ENCODE data around the gene ZNF565. TPM values are rescaled to one million over a fixed set of nuclear protein-coding genes. Genes with fewer than 3 reads are reported as not detected.
"Not testable (repeated sequence)": the region's sequence is repeated elsewhere in the genome, so short reads cannot be mapped to it uniquely, and the experiment has no call there.

The ZNF565 gene
- 2.3 and 3.2 TPM in 2 replicates for total RNA-seq (2014; rRNA removed; shearing (Covaris generic))

DNA sequence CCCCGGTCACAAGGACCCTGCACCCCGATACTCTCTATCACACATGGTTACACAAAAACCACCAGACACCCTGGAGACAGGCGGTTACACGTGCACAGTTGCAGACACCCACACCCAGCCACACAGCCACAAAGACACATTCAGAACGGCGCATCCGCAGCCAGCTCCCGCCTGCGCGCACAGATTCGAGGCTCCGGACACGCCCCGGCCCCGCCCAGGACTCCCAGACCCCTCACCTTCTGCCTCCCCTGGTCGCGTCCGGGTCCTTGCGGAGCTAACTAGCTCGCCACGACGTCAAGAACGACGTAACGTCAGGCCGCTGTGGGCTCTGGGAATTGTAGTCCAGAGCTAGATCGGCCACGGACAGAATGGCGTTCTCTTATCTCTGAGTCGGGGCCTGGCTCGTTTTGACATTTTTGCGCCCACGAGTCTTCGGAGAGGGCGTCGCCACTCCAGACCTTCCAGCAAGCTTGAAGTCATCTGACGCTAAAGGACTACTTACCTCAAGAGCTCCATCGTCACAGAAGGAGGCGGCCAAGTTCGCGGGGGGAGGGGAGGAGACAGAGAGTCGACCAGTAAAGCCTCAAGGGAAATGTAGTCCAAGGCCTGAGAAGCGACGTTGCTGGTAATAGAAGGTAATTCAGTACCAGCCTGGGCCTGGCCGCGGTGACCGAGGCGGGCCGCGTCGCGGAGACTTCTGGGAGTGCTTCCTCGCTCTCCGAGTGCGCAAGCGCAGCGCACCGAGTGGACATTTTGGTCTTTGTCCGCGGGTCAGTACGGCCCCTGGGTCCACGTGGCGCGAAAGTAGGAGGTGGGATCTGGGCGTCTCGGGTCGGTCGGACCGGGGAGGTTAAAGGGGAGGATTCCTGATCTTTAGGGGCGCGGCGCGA, at the start of gene ZNF565, which contains the start of gene ZNF146:
Gene ZNF565 (minus strand): TSS at position 280 of the 890 bp plus-strand sequence. CDS start 12,680 bp downstream, outside the sequence.
Gene ZNF146 (plus strand): TSS at position 721 of the 890 bp plus-strand sequence. CDS start 21,335 bp downstream, outside the sequence.
- DNase-seq (ENCODE audit: low read depth), result peak; percentile 99

DNA sequence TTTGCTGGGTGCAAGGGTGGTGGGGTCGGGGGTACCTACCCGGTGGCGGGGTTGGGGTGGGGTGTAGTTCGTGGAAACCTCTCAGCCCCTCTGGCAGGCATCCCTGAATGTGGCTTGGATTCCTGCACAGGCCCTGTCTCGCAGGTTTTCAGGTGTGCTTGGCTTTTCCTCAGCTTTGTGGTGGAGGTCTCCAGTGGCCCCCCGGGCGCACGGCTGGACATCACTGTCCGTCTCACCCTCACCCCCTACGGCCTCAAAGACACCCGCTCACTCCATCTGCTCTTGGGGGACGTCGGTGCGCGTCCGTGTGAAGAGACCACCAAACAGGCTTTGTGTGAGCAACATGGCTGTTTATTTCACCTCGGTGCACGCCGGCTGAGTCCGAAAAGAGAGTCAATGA, 44.7 kb upstream of the ZNF565 start:
- no peak for DNase-seq (ENCODE audit: low read depth)

- DNase-seq (ENCODE audit: low read depth), result no peak
Observed at GRCh38 chr19:36258028-36258875, 43.8 kb upstream of the ZNF565 start.

GRCh38 chr19:36257520-36257876, 43.0 kb upstream of the ZNF565 start:
- peak; percentile 35 for DNase-seq (ENCODE audit: low read depth)

DNA sequence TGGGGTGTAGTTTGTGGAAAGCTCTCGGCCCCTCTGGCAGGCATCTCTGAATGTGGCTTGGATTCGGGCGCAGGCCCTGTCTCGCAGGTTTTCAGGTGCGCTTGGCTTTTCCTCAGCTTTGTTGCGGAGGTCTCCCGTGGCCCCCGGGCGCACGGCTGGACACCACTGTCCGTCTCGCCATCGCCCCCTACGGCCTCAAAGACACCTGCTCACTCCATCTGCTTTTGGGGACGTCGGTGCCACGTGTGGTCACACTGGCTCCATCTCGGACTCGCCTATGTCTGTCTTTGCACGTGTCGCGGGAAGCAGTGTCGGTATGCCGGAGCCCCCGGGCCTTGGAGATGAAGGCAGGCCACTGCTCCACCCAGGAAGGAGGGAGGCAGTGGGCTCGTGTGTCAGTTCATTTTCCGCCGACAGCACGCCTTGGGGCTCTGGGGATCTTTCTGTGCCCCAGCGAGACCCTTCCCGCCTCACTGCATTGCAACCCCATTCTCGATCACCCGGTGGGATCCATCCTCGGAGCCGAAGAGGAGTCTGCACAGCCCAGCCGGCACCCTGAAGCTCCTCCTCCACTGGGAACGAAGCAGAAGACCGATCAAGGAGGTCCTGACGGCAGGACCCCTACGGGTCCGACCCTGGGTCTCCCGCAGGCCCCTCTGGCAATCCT, 42.5 kb upstream of the ZNF565 start:
- DNase-seq (ENCODE audit: low read depth), result no peak

DNA sequence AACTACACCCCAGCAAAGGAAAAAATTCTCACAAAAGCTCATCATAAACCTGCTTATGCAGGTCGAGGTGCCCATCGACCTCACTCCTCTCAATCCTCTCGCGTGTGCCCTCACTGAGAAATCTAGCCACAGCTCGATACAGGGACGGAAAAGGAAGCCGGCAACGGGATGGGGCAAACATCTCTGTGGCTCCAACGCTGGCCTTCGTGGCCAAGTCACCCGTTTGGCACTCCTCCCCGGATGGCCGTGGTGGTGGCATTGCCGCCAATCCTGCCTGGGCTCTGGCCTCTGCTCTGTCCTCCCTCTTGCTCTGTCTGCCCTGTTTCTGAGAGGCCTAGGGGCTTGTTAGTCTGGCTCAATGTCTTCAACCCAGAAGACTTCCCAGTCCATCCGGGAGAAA, 41.6 kb upstream of the ZNF565 start:
- no peak for DNase-seq (ENCODE audit: low read depth)

DNA sequence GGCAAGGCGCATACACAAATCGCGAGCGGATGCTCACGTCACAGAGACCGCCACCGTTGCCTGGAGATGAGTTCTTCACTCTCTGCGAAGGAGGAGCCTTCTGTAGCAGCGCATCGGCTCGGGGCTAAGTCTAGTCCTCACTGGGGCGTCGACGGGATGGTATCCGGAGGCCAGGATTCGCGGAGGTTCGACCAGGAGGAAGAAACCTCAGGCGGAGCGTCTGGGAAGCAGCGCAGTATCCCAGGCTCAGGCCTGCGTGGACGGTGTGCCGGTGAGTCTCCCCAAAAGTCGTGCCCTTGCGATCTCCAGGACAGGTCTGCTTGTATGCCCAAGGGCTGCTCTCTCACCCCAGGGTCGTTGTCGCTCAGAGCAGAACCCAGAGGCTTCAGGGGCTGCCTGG, 40.9 kb upstream of the ZNF565 start:
- DNase-seq (ENCODE audit: low read depth), result no peak

DNA sequence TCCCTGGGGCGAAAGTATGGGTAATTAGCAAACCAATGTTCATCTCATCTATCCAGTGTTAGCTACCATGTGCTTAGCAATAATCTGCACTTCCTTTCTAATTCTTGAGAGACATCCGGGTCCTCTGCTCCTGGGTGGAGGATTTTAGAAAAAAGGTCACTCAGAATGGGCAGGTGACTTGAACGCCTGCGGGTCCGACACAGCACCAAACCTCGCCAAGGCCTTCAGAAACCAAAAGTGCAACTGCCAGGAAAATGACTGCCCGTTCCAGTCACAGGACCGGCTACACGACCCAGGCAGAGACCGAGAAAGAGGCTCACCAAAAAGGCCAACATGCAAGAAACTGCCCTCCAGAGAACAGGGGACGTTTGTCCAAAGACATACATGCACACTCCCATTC, 40.4 kb upstream of the ZNF565 start:
- no peak for DNase-seq (ENCODE audit: low read depth)

DNA sequence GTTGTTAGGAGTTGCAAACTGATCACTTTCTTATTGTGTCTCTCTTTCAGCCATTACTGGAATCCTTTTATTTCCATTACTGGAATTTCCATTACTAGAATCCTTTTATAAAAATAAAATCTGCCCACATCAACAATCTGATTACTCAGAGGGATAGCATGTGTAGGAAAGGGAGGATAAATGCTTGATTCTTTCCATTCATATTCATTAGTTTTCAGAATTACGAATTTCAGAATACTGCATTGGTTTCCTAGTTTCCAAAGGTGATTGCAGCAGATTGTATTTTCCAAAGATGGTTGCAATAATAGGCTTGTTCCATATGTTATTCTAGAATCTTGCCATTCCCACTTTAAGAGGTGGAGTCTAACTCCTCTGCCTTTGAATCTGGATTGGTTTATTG, 37.6 kb upstream of the ZNF565 start:
- DNase-seq (ENCODE audit: low read depth), result no peak

GRCh38 chr19:36246006-36246481, 31.6 kb upstream of the ZNF565 start:
- no peak for DNase-seq (ENCODE audit: low read depth)

DNA sequence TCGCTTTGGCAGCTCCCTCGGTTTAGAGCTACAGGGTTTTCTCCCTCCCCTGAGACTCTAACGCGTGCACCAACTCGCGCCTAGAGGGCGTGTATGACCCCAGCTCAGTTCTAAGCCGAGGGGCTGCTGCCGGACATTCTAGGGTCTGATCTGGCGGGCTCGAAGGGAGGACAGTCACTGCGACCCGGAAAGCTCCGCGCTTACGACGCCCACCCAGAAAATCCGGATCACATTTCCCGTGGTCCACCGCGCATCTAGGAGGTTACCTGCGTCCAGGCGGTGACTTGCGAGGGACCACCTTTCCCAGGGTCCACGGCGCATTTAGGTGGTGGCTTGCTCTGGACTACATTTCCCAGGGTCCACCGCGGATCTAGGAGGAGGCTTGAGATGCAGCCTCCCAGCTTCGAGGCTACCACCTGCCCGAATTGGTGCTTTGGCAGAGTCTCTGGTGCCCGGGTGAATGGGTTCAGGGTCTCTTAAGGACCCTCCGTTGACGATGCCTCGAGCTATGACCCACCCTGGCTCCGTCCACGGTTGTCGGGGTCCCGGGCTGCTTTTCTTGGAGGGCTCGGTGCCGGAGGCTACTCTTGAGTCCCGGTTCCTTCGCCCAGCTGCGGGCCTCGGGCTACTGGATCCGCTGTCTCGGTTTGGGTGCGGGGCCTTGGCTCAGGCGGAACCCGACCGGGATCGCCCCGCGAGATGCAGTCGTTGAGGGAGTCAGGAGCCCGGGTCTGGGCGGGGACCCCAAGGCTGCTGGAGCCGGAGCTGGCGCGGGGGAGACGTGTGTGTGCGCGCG, 30.9 kb upstream of the ZNF565 start:
- DNase-seq (ENCODE audit: low read depth), result peak; percentile 29

DNA sequence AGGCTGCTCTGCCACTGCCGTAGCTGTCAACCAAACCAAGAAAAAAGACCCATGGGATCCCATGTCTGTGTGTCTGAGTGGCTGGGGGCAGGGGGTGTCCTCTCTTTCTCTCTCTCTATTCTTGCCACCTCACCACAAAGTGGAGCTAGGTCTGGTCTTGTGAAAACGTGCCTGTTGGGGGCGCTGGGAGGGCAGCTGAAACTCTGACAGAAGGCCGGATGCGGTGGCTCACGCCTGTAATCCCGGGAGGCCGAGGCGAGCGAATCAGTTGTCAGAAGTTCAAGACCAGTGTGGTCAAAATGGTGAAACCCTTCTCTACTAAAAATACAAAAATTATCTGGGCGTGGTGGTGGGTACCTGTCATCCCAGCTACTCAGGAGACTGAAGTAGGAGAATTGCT, 29.6 kb upstream of the ZNF565 start:
- DNase-seq (ENCODE audit: low read depth), result no peak

- DNase-seq (ENCODE audit: low read depth), result no peak
Observed at GRCh38 chr19:36236946-36237310, 22.5 kb upstream of the ZNF565 start.

GRCh38 chr19:36236304-36236945, 22.0 kb upstream of the ZNF565 start:
- DNase-seq (ENCODE audit: low read depth), result no peak

- not testable (repeated sequence) for DNase-seq (ENCODE audit: low read depth)
Observed at GRCh38 chr19:36233626-36234025, 19.2 kb upstream of the ZNF565 start.

- peak; percentile 5 for DNase-seq (ENCODE audit: low read depth)
Observed at GRCh38 chr19:36225219-36225892, 10.9 kb upstream of the ZNF565 start.

GRCh38 chr19:36222503-36222902, 8.0 kb upstream of the ZNF565 start:
- DNase-seq (ENCODE audit: low read depth), result no peak

DNA sequence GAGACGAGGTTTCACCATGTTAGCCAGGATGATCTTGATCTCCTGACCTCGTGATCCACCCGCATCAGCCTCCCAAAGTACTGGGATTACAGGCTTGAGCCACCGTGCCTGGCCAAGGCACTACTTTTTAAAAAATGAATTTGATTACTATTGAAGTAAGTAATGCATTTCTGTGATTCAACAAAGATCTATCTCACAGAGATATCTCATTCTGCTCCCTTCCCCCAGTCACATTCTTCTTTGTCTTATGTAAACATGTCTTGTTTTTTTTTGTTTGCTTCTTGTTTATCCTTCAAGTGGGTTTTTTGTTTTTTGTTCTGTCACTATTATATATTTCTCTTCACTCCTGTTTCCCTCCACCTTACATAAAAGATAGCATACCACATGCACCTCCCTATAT, 7.0 kb upstream of the ZNF565 start:
- DNase-seq (ENCODE audit: low read depth), result no peak

DNA sequence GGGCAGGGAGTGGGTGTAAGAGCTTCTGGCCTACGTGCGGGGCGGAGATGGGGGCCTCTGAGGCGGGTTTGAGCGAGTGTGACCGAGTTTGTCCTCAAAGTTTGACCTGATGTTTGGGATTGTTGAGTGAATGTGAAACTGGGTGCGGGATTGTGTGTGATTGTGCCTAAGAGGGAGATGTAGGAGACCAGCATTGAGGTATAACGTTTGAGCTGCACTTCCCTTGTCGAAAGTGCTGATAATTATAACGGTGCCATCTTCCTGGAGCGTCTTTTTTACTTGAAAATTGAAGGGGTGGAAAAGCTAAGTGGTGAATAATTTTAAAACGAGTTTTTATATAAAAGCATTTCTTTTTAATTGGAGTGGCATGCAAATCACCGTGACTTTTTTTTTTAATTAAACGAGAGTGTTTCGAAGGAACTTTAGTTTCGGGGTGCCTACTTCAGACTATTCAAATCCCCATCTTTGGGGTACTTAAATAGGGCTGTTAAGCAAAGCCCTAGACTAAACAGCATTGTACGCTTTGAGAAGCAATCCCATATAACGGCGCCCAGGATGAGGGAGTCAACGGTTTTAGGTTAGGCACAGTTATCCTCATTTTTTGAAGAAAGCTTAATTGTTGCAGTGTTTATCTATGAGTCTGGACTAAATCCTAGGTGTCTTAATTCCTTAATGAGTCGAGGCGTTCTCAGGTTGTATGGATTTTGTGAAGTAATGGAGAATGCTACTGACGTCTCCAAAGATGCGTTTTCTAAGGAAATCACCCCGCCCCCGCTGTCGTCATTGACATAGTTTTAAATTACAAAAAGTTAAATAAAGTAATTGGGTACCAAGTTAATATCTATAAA, 1.0 kb upstream of the ZNF565 start:
- DNase-seq (ENCODE audit: low read depth), result peak; percentile 9
